ENCODE data around the gene RABGAP1L. TPM values are rescaled to one million over a fixed set of nuclear protein-coding genes. Genes with fewer than 3 reads are reported as not detected.

Gene RABGAP1L
- total and polyA plus RNA-seq, 2 of the 4 experiments (the other 2 are of a cell fraction) = 7.9 to 26.7 TPM

GRCh38 chr1:174953285-174954072 is 794.2 kb downstream of the RABGAP1L start:
- Histone ChIP-seq H3K4ac (ENCODE audit: low read depth, low read length) (no peak overlapping the region), H4K20me1 (ENCODE audit: insufficient read depth, low read length) (no peaks in the 10 kb centered on the region), H3K27me3 (ENCODE audit: control insufficient read depth, insufficient read depth, low read length) (no peaks in the 10 kb centered on the region), H2BK20ac (ENCODE audit: low read depth, low read length) (no peak overlapping the region), H2AK5ac (ENCODE audit: low read depth, low read length) (no peak overlapping the region), H2BK15ac (ENCODE audit: low read depth, low read length) (no peak overlapping the region), H4K91ac (ENCODE audit: insufficient read depth, low read depth, low read length) (no peak overlapping the region), H3K23ac (ENCODE audit: low read depth, low read length) (no peak overlapping the region), H3K27ac (ENCODE audit: insufficient read depth, low read length) (no peak overlapping the region), H3K9me1 (ENCODE audit: insufficient read depth, low read length) (no peaks in the 10 kb centered on the region), H3K4me1 (ENCODE audit: control insufficient read depth, insufficient read depth, low read length) (no peaks in the 10 kb centered on the region), H4K8ac (ENCODE audit: low read depth in 2 of 2, low read length in 2 of 2) (no peak overlapping the region), H3K4me3 (ENCODE audit: insufficient read depth, low read depth, low read length) (no peak overlapping the region), H3K9me3 (ENCODE audit: control insufficient read depth, insufficient read depth, low read length) (no peaks in the 10 kb centered on the region), H3K79me1 (ENCODE audit: low read depth in 1 of 2, low read length in 2 of 2) (no peaks in the 10 kb centered on the region), H3K18ac (ENCODE audit: low read depth, low read length) (no peak overlapping the region), H2AFZ (replicated peaks; ENCODE audit: low read length, poor library complexity) (no peak overlapping the region), H2BK5ac (ENCODE audit: low read depth, low read length, poor library complexity, severe bottlenecking) (no peak overlapping the region), H3K56ac (ENCODE audit: extremely low read depth, insufficient read depth, low read length) (no peak overlapping the region), H2BK120ac (ENCODE audit: low read depth, low read length) (no peak overlapping the region), H3K14ac (replicated peaks; ENCODE audit: low read depth, low read length) (no peak overlapping the region), H4K5ac (ENCODE audit: low read depth, low read length) (no peak overlapping the region), H3K36me3 (ENCODE audit: control insufficient read depth, insufficient read depth, low read length) (no peaks in the 10 kb centered on the region), H3K4me2 (ENCODE audit: low read depth, low read length) (no peak overlapping the region), H2AK9ac (replicated peaks; ENCODE audit: low read depth, low read length, poor library complexity) (no peak overlapping the region), H3K9ac (ENCODE audit: low read depth, low read length) (no peak overlapping the region)
- ATAC-seq (ENCODE audit: low read depth) = no peak
- WGBS, 2 experiments (ENCODE audit: extremely low coverage in 2 of 2, insufficient read length in 1 of 2) = 59% methylated on average over 2 of the region's 11 CpGs; no CpG with 5 or more reads in 1 of the 2 experiments
- in situ Hi-C loops (cut with MboI; ENCODE audit: low sequenced_read_pairs) (no loop called here), intact Hi-C loops (cut with micrococcal nuclease) (no loop called here), dilution Hi-C loops (cut with HindIII; ENCODE audit: low sequenced_read_pairs, unreplicated experiment) (no loop called here)
- CTCF ChIA-PET = interaction anchor here (0.5 to 0.7 kb wide), 2 partner anchors 38 to 184 kb away, joined by 3 to 5 read pairs; no protein-coding TSS in a partner anchor
- DNase-seq = no peak
- POLR2A ChIA-PET (ENCODE audit: unreplicated experiment) = no interaction called here
- no peak for TF ChIP-seq CTCF (conservative IDR thresholded peaks at IDR 0.05; ENCODE audit: low read depth, low read length)
- TF ChIP-seq FOS (IDR thresholded peaks at IDR 0.05; ENCODE audit: low read depth, low read length) = no peak
- no peak for TF ChIP-seq NFE2L2 (IDR thresholded peaks at IDR 0.05; ENCODE audit: low read depth, low read length)
- no peak for TF ChIP-seq BHLHE40 (IDR thresholded peaks at IDR 0.05; ENCODE audit: low read depth, low read length)
- no peak for TF ChIP-seq CEBPB (IDR thresholded peaks at IDR 0.05; ENCODE audit: low read depth, low read length)
- TF ChIP-seq CHD1 (IDR thresholded peaks at IDR 0.05; ENCODE audit: low read depth, low read length) = no peak
- TF ChIP-seq RAD21 (IDR thresholded peaks at IDR 0.05; ENCODE audit: low read length) = no peak
- no peak for TF ChIP-seq SMC3 (IDR thresholded peaks at IDR 0.05; ENCODE audit: low read depth, low read length)
- TF ChIP-seq, protein P1, sequence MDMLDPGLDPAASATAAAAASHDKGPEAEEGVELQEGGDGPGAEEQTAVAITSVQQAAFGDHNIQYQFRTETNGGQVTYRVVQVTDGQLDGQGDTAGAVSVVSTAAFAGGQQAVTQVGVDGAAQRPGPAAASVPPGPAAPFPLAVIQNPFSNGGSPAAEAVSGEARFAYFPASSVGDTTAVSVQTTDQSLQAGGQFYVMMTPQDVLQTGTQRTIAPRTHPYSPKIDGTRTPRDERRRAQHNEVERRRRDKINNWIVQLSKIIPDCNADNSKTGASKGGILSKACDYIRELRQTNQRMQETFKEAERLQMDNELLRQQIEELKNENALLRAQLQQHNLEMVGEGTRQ (IDR thresholded peaks at IDR 0.05; ENCODE audit: low read depth, low read length) = no peak
- TF ChIP-seq MAZ (IDR thresholded peaks at IDR 0.05; ENCODE audit: borderline replicate concordance, low read depth, low read length) = no peak
- no peak for TF ChIP-seq ELK1 (IDR thresholded peaks at IDR 0.05; ENCODE audit: borderline replicate concordance, low read depth, low read length)
- no peak for TF ChIP-seq POLR2A (IDR thresholded peaks at IDR 0.05; ENCODE audit: low read depth, low read length)
- no peak for TF ChIP-seq RFX5 (IDR thresholded peaks at IDR 0.05; ENCODE audit: low read depth, low read length)
- no peak for TF ChIP-seq RCOR1 (IDR thresholded peaks at IDR 0.05; ENCODE audit: insufficient replicate concordance, low read length)
- TF ChIP-seq MAFK (IDR thresholded peaks at IDR 0.05; ENCODE audit: low read depth, low read length) = no peak
- TF ChIP-seq MXI1 (IDR thresholded peaks at IDR 0.05; ENCODE audit: borderline replicate concordance, low read depth, low read length) = no peak
- no TSS peak for BruUV-seq (replicated peaks)
